SK-N-MC (cell line): ENCODE measurements around the gene ACOT13.

Experiments
- EZH2 ChIP-seq: fragments of 200-600 bp; sonication (generic); IDR thresholded peaks from one replicate; pipeline ENCODE4 v1.6.1; 2017; ENCODE audit warnings: antibody characterized with exemption
- FOXP2 ChIP-seq: optimal IDR thresholded peaks from 2 replicates; pipeline ENCODE3; 2011; ENCODE audit warnings: mild to moderate bottlenecking, moderate library complexity; ENCODE audit not compliant: insufficient read depth; ENCODE audit errors: extremely low read length, control extremely low read depth
- POLR2AphosphoS5 ChIP-seq: IDR thresholded peaks from 2 replicates; pipeline ENCODE4 v1.6.1; 2012; ENCODE audit warnings: mild to moderate bottlenecking, low read depth, low read length, borderline replicate concordance

- TF ChIP-seq EZH2 (no peak), POLR2AphosphoS5 (no peak), FOXP2 (no peak)
These were observed 82.4 kb downstream of the ACOT13 start for GRCh38 chr6:24749297-24749696.
